ENCODE data around the gene PCDHGB5. TPM values are rescaled to one million over a fixed set of nuclear protein-coding genes. Genes with fewer than 3 reads are reported as not detected.
"Not testable (repeated sequence)": the region's sequence is repeated elsewhere in the genome, so short reads cannot be mapped to it uniquely, and the experiment has no call there.

PCDHGB5 gene
- total RNA-seq, 2 donors from 2014 or later = 1.3 to 17.3 TPM

GRCh38 chr5:141411575-141411974 is 13.8 kb downstream of the PCDHGB5 start:
- no peaks in the 10 kb centered on the region for H3K4me1 ChIP-seq (ENCODE audit: control insufficient read depth, insufficient read depth, low read length)
- H3K36me3 ChIP-seq (ENCODE audit: control insufficient read depth, insufficient read depth, low read length) = no peaks in the 10 kb centered on the region
- 89 to 100% methylated on average over 3 of the region's 3 CpGs for WGBS, 2 experiments (ENCODE audit: insufficient coverage in 1 of 2, insufficient read length in 1 of 2)
- Mint-ChIP-seq H3K4me1 (peaks cover 3% of the 10 kb centered on the region), H3K36me3 (ENCODE audit: low read depth) (peaks cover 28% of the 10 kb centered on the region), H3K9me3 (peaks cover 28% of the 10 kb centered on the region), H3K4me3 (no peak overlapping the region), H3K27me3 (ENCODE audit: insufficient read depth) (peaks cover 23% of the 10 kb centered on the region), H3K27ac (no peak overlapping the region)
- H3K9me3 ChIP-seq (ENCODE audit: control insufficient read depth, low read length) = peaks cover 28% of the 10 kb centered on the region
- no peak overlapping the region for H3K4me3 ChIP-seq (ENCODE audit: low read length)
- no peak for DNase-seq
- no peak for TF ChIP-seq CTCF (conservative IDR thresholded peaks at IDR 0.05)
- H3K27me3 ChIP-seq (ENCODE audit: control insufficient read depth, insufficient read depth, low read length, poor library complexity, severe bottlenecking) = no peaks in the 10 kb centered on the region
- H3K27ac ChIP-seq (ENCODE audit: low read depth, low read length) = no peak overlapping the region
- H3K9ac ChIP-seq (ENCODE audit: extremely low read depth, low read length, poor library complexity, severe bottlenecking) = no peak overlapping the region

- Mint-ChIP-seq H3K27ac (peak within 1 kb of the TSS; percentile 92), H3K4me1 (peaks cover 3% of the 10 kb centered on the region), H3K27me3 (ENCODE audit: insufficient read depth) (peaks cover 26% of the 10 kb centered on the region), H3K36me3 (ENCODE audit: low read depth) (peaks cover 30% of the 10 kb centered on the region), H3K4me3 (peak within 1 kb of the TSS; percentile 80), H3K9me3 (peaks cover 30% of the 10 kb centered on the region)
- peaks cover 29% of the 10 kb centered on the region for H3K9me3 ChIP-seq (ENCODE audit: control insufficient read depth, low read length)
- no peaks in the 10 kb centered on the region for H3K4me1 ChIP-seq (ENCODE audit: control insufficient read depth, insufficient read depth, low read length)
- H3K27me3 ChIP-seq (ENCODE audit: control insufficient read depth, insufficient read depth, low read length, poor library complexity, severe bottlenecking) = no peaks in the 10 kb centered on the region
- peak; percentile 89 for TF ChIP-seq CTCF (conservative IDR thresholded peaks at IDR 0.05)
- 51 to 57% methylated on average over 17 to 31 of the region's 31 CpGs for WGBS, 2 experiments (ENCODE audit: insufficient coverage in 1 of 2, insufficient read length in 1 of 2)
- peak within 1 kb of the TSS; percentile 50 for H3K9ac ChIP-seq (ENCODE audit: extremely low read depth, low read length, poor library complexity, severe bottlenecking)
- H3K27ac ChIP-seq (ENCODE audit: low read depth, low read length) = no peak within 1 kb of the TSS
- peak within 1 kb of the TSS; percentile 75 for H3K4me3 ChIP-seq (ENCODE audit: low read length)
- H3K36me3 ChIP-seq (ENCODE audit: control insufficient read depth, insufficient read depth, low read length) = no peaks in the 10 kb centered on the region
- peak; percentile 85 for DNase-seq
Observed at GRCh38 chr5:141412854-141413539, 15.2 kb downstream of the PCDHGB5 start, which contains the start of gene PCDHGA10. Gene PCDHGA10, plus strand, starts transcription at chr5:141412987. Its CDS starts 189 bp downstream, at chr5:141413176.

GRCh38 chr5:141413540-141414069 is 15.9 kb downstream of the PCDHGB5 start:
- H3K9me3 ChIP-seq (ENCODE audit: control insufficient read depth, low read length) = peaks cover 33% of the 10 kb centered on the region
- H3K4me3 ChIP-seq (ENCODE audit: low read length) = peak overlapping the region; percentile 75
- Mint-ChIP-seq H3K36me3 (ENCODE audit: low read depth) (peaks cover 32% of the 10 kb centered on the region), H3K27ac (peak overlapping the region; percentile 92), H3K4me1 (peaks cover 3% of the 10 kb centered on the region), H3K9me3 (peaks cover 33% of the 10 kb centered on the region), H3K27me3 (ENCODE audit: insufficient read depth) (peaks cover 27% of the 10 kb centered on the region), H3K4me3 (peak overlapping the region; percentile 80)
- H3K9ac ChIP-seq (ENCODE audit: extremely low read depth, low read length, poor library complexity, severe bottlenecking) = peak overlapping the region; percentile 50
- no peaks in the 10 kb centered on the region for H3K36me3 ChIP-seq (ENCODE audit: control insufficient read depth, insufficient read depth, low read length)
- H3K27me3 ChIP-seq (ENCODE audit: control insufficient read depth, insufficient read depth, low read length, poor library complexity, severe bottlenecking) = no peaks in the 10 kb centered on the region
- H3K4me1 ChIP-seq (ENCODE audit: control insufficient read depth, insufficient read depth, low read length) = no peaks in the 10 kb centered on the region
- DNase-seq = no peak
- WGBS, 2 experiments (ENCODE audit: insufficient coverage in 1 of 2, insufficient read length in 1 of 2) = 66 to 71% methylated on average over 21 to 24 of the region's 25 CpGs
- H3K27ac ChIP-seq (ENCODE audit: low read depth, low read length) = no peak overlapping the region
- no peak for TF ChIP-seq CTCF (conservative IDR thresholded peaks at IDR 0.05)

- H3K27me3 Mint-ChIP-seq (ENCODE audit: insufficient read depth) = peaks cover 26% of the 10 kb centered on the region
- DNase-seq; H3K4me1 Mint-ChIP-seq; H3K27ac ChIP-seq (ENCODE audit: low read depth, low read length); H3K4me1 ChIP-seq (ENCODE audit: control insufficient read depth, insufficient read depth, low read length); H3K4me3 Mint-ChIP-seq; H3K27ac Mint-ChIP-seq; H3K4me3 ChIP-seq (ENCODE audit: low read length); H3K9ac ChIP-seq (ENCODE audit: extremely low read depth, low read length, poor library complexity, severe bottlenecking); H3K27me3 ChIP-seq (ENCODE audit: control insufficient read depth, insufficient read depth, low read length, poor library complexity, severe bottlenecking); H3K36me3 ChIP-seq (ENCODE audit: control insufficient read depth, insufficient read depth, low read length): not testable (repeated sequence)
- WGBS, 2 experiments (ENCODE audit: insufficient coverage in 1 of 2, insufficient read length in 1 of 2) = 94 to 100% methylated on average over 15 to 46 of the region's 46 CpGs
- peaks cover 35% of the 10 kb centered on the region for H3K9me3 Mint-ChIP-seq
- peaks cover 30% of the 10 kb centered on the region for H3K36me3 Mint-ChIP-seq (ENCODE audit: low read depth)
- H3K9me3 ChIP-seq (ENCODE audit: control insufficient read depth, low read length) = peaks cover 31% of the 10 kb centered on the region
Observed at GRCh38 chr5:141414548-141415274, 17.0 kb downstream of the PCDHGB5 start.

GRCh38 chr5:141415275-141415618 is 17.5 kb downstream of the PCDHGB5 start:
- not testable (repeated sequence) for H3K4me3 ChIP-seq (ENCODE audit: low read length); DNase-seq; H3K4me3 Mint-ChIP-seq; H3K4me1 Mint-ChIP-seq; H3K27me3 ChIP-seq (ENCODE audit: control insufficient read depth, insufficient read depth, low read length, poor library complexity, severe bottlenecking); H3K9ac ChIP-seq (ENCODE audit: extremely low read depth, low read length, poor library complexity, severe bottlenecking); H3K4me1 ChIP-seq (ENCODE audit: control insufficient read depth, insufficient read depth, low read length); H3K36me3 ChIP-seq (ENCODE audit: control insufficient read depth, insufficient read depth, low read length); H3K27ac ChIP-seq (ENCODE audit: low read depth, low read length); H3K27ac Mint-ChIP-seq
- peaks cover 32% of the 10 kb centered on the region for H3K36me3 Mint-ChIP-seq (ENCODE audit: low read depth)
- peaks cover 37% of the 10 kb centered on the region for H3K9me3 Mint-ChIP-seq
- H3K9me3 ChIP-seq (ENCODE audit: control insufficient read depth, low read length) = peaks cover 32% of the 10 kb centered on the region
- WGBS, 2 experiments (ENCODE audit: insufficient coverage in 1 of 2, insufficient read length in 1 of 2) = 94 to 95% methylated on average over 18 to 24 of the region's 24 CpGs
- peaks cover 27% of the 10 kb centered on the region for H3K27me3 Mint-ChIP-seq (ENCODE audit: insufficient read depth)

Measured in endodermal cell (in vitro differentiated cells).